ENCODE data around the gene TCERG1.

GRCh38 chr5:146528236-146528635, 81.1 kb downstream of the TCERG1 start:
- TF ChIP-seq CTCF (IDR thresholded peaks at IDR 0.05) (0 out of 2 replicates have a peak, but pooled peaks have one; percentile 20), YY1 (IDR thresholded peaks at IDR 0.05; ENCODE audit: low read depth) (no peak), USF2 (IDR thresholded peaks at IDR 0.05; ENCODE audit: borderline replicate concordance, low read depth, low read length) (no peak), FOXJ3 (CRISPR knock-in tag; IDR thresholded peaks at IDR 0.05) (no peak), RCOR1 (IDR thresholded peaks at IDR 0.05; ENCODE audit: low read length) (no peak), SIN3A (IDR thresholded peaks at IDR 0.05; ENCODE audit: borderline replicate concordance, low read depth, low read length) (no peak)

Measured in SK-N-SH (cell line).